ENCODE measurements around the gene CPSF4L.
"Not testable (repeated sequence)": the region's sequence is repeated elsewhere in the genome, so short reads cannot be mapped to it uniquely, and the experiment has no call there.

CPSF4L gene

GRCh38 chr17:73261617-73261951 lies at the start of gene CPSF4L:
Gene CPSF4L (minus strand): TSS chr17:73261880. CDS start chr17:73261818, 62 bp downstream.
- DNase-seq = no peak

GRCh38 chr17:73311428-73311780 lies 49.7 kb upstream of the CPSF4L start:
- DNase-seq = peak; percentile 56

- DNase-seq = peak; percentile 71
These were observed 48.3 kb upstream of the CPSF4L start for GRCh38 chr17:73309727-73310596.

- not testable (repeated sequence) for DNase-seq
These were observed 47.3 kb upstream of the CPSF4L start for GRCh38 chr17:73308959-73309358.

- no peak for DNase-seq
These were observed 46.5 kb upstream of the CPSF4L start for GRCh38 chr17:73308017-73308823.

- DNase-seq = no peak
These were observed 45.5 kb upstream of the CPSF4L start for GRCh38 chr17:73307130-73307529.

- no peak for DNase-seq
These were observed 44.5 kb upstream of the CPSF4L start for GRCh38 chr17:73305845-73306836.

- peak; percentile 54 for DNase-seq
These were observed 43.5 kb upstream of the CPSF4L start for GRCh38 chr17:73304971-73305812.

GRCh38 chr17:73304438-73304837 lies 42.8 kb upstream of the CPSF4L start:
- no peak for DNase-seq

GRCh38 chr17:73302189-73302588 lies 40.5 kb upstream of the CPSF4L start:
- DNase-seq = no peak

- DNase-seq = no peak
These were observed 39.7 kb upstream of the CPSF4L start for GRCh38 chr17:73301369-73301768.

GRCh38 chr17:73300392-73300791 lies 38.7 kb upstream of the CPSF4L start:
- DNase-seq = no peak

- peak; percentile 77 for DNase-seq
These were observed 36.5 kb upstream of the CPSF4L start for GRCh38 chr17:73297934-73298861.

GRCh38 chr17:73293480-73293911 lies 31.8 kb upstream of the CPSF4L start:
- no peak for DNase-seq

- DNase-seq = no peak
These were observed 31.4 kb upstream of the CPSF4L start for GRCh38 chr17:73293031-73293430.

GRCh38 chr17:73292031-73292531 lies 30.4 kb upstream of the CPSF4L start:
- no peak for DNase-seq

- DNase-seq = no peak
These were observed 29.7 kb upstream of the CPSF4L start for GRCh38 chr17:73291260-73291801.

- no peak for DNase-seq
These were observed 28.9 kb upstream of the CPSF4L start for GRCh38 chr17:73290399-73291259.
